Inferior parietal cortex (tissue), 1 donor: ENCODE results near the gene LSM14B.

Experiments
- DNase-seq: peaks from one replicate; pipeline ENCODE4 v3.0.0-alpha.2; 2016; ENCODE audit errors: extremely low spot score

LSM14B gene

GRCh38 chr20:62183426-62184142 is 61.3 kb downstream of the LSM14B start:
- no peak for DNase-seq
